Neural crest cell (in vitro differentiated cells): Measurements from ENCODE around the gene USP17L27. TPM values are rescaled to one million over a fixed set of nuclear protein-coding genes. Genes with fewer than 3 reads are reported as not detected.
"Not testable (repeated sequence)": the region's sequence is repeated elsewhere in the genome, so short reads cannot be mapped to it uniquely, and the experiment has no call there.

ENCODE experiments used
- DNase-seq: peaks from one replicate; pipeline ENCODE4 v3.0.0; 2021; ENCODE audit warnings: low read depth, mixed read lengths, low spot score
- H3K27ac Mint-ChIP-seq: one replicate; pipeline ENCODE4 v1.8.0; 2021; ENCODE audit warnings: mild to moderate bottlenecking, mixed read lengths; ENCODE audit not compliant: unreplicated experiment
- H3K27me3 Mint-ChIP-seq: 2 replicates; pipeline ENCODE4 v1.8.0; 2021; ENCODE audit warnings: low read depth, mild to moderate bottlenecking, mixed read lengths
- H3K36me3 Mint-ChIP-seq: 2 replicates; pipeline ENCODE4 v1.8.0; 2021; ENCODE audit warnings: low read depth, mild to moderate bottlenecking, mixed read lengths
- H3K4me1 Mint-ChIP-seq: 2 replicates; pipeline ENCODE4 v1.8.0; 2021; ENCODE audit warnings: mixed read lengths
- H3K4me3 Mint-ChIP-seq: one replicate; pipeline ENCODE4 v1.8.0; 2021; ENCODE audit warnings: mild to moderate bottlenecking, mixed read lengths
- H3K9me3 Mint-ChIP-seq: 2 replicates; pipeline ENCODE4 v1.8.0; 2021; ENCODE audit warnings: mixed read lengths
- CTCF ChIP-seq: fragments of 200-600 bp; sonication (generic); conservative IDR thresholded peaks from 2 replicates; pipeline ENCODE4 v1.5.0; 2021; ENCODE audit warnings: antibody characterized with exemption, mild to moderate bottlenecking
- total RNA-seq: library from RNA; stranded (reverse); gene quantifications from 2 replicates; pipeline ENCODE4 v1.2.1, GENCODE V29; 2021

USP17L27 gene
- total RNA-seq, 1 donor from 2014 or later = not detected

GRCh38 chr4:9381012-9381534 lies 37.1 kb downstream of the USP17L27 start:
- TF ChIP-seq CTCF = peak; percentile 65
- not testable (repeated sequence) for H3K9me3 Mint-ChIP-seq, H3K4me1 Mint-ChIP-seq, H3K27ac Mint-ChIP-seq, H3K36me3 Mint-ChIP-seq, H3K4me3 Mint-ChIP-seq
- DNase-seq = peak; percentile 38
- peaks cover 10% of the 10 kb centered on the region for H3K27me3 Mint-ChIP-seq

GRCh38 chr4:9384126-9384525 lies 40.2 kb downstream of the USP17L27 start:
- Mint-ChIP-seq H3K4me1 (no peaks in the 10 kb centered on the region), H3K27ac (no peak overlapping the region), H3K9me3 (no peaks in the 10 kb centered on the region), H3K36me3 (no peaks in the 10 kb centered on the region), H3K4me3 (no peak overlapping the region), H3K27me3 (peaks cover 13% of the 10 kb centered on the region)
- no peak for DNase-seq
- no peak for TF ChIP-seq CTCF

- not testable (repeated sequence) for DNase-seq, H3K36me3 Mint-ChIP-seq
Observed at GRCh38 chr4:9389001-9389400, 45.1 kb downstream of the USP17L27 start.

More at GRCh38 chr4:9389001-9389400, 45.1 kb downstream of the USP17L27 start:
- H3K9me3 Mint-ChIP-seq, H3K4me1 Mint-ChIP-seq, H3K4me3 Mint-ChIP-seq, H3K27ac Mint-ChIP-seq: not testable (repeated sequence)
- H3K27me3 Mint-ChIP-seq = peaks cover 11% of the 10 kb centered on the region

Other genes starting within 250 kb of the USP17L27 start
- not detected in 2 replicates for gene FAM90A26, start 173.7 kb upstream of the USP17L27 start, total RNA-seq
- gene USP17L10, start 133.5 kb upstream of the USP17L27 start, total RNA-seq = not detected in 2 replicates
- not detected in 2 replicates for gene USP17L11, start 128.7 kb upstream of the USP17L27 start, total RNA-seq
- gene USP17L12, start 124.0 kb upstream of the USP17L27 start, total RNA-seq = not detected in 2 replicates
- not detected in 2 replicates for gene USP17L13, start 119.3 kb upstream of the USP17L27 start, total RNA-seq
- not detected in 2 replicates for gene USP17L15, start 109.8 kb upstream of the USP17L27 start, total RNA-seq
- not detected in 2 replicates for gene USP17L17, start 100.3 kb upstream of the USP17L27 start, total RNA-seq
- not detected in 2 replicates for gene USP17L18, start 95.5 kb upstream of the USP17L27 start, total RNA-seq
- not detected in 2 replicates for gene USP17L19, start 90.8 kb upstream of the USP17L27 start, total RNA-seq
- not detected in 2 replicates for gene USP17L20, start 86.0 kb upstream of the USP17L27 start, total RNA-seq
- not detected in 2 replicates for gene USP17L21, start 81.3 kb upstream of the USP17L27 start, total RNA-seq
- not detected in 2 replicates for gene USP17L22, start 76.5 kb upstream of the USP17L27 start, total RNA-seq
- gene USP17L24, start 19.0 kb upstream of the USP17L27 start, total RNA-seq = not detected in 2 replicates
- not detected in 2 replicates for gene USP17L25, start 14.2 kb upstream of the USP17L27 start, total RNA-seq
- not detected in 2 replicates for gene USP17L26, start 9.5 kb upstream of the USP17L27 start, total RNA-seq
- not detected in 2 replicates for gene USP17L5, start 4.7 kb upstream of the USP17L27 start, total RNA-seq
- gene USP17L28, start 4.7 kb downstream of the USP17L27 start, total RNA-seq = not detected in 2 replicates
- gene USP17L29, start 9.5 kb downstream of the USP17L27 start, total RNA-seq = not detected in 2 replicates
- gene USP17L30, start 19.0 kb downstream of the USP17L27 start, total RNA-seq = not detected in 2 replicates
- gene DEFB131A, start 100.3 kb downstream of the USP17L27 start, total RNA-seq = not detected in 2 replicates